Mononuclear cell (primary cell): ENCODE measurements around the gene FAR2. TPM values are rescaled to one million over a fixed set of nuclear protein-coding genes. Genes with fewer than 3 reads are reported as not detected.
"Not testable (repeated sequence)": the region's sequence is repeated elsewhere in the genome, so short reads cannot be mapped to it uniquely, and the experiment has no call there.

Source experiments
- H3K27me3 ChIP-seq: 2 replicates; pipeline ENCODE4 v1.6.0; 2011; ENCODE audit warnings: low read length, control low read depth; ENCODE audit not compliant: insufficient read depth
- H3K4me1 ChIP-seq: 2 replicates; pipeline ENCODE4 v1.5.1; 2011; ENCODE audit warnings: mild to moderate bottlenecking, low read length, control low read depth; ENCODE audit not compliant: insufficient read depth
- H3K4me3 ChIP-seq: 2 replicates; pipeline ENCODE4 v1.5.1; 2011; ENCODE audit warnings: mild to moderate bottlenecking, low read length, moderate library complexity
- H3K9me3 ChIP-seq: 2 replicates; pipeline ENCODE4 v1.5.1; 2011; ENCODE audit warnings: low read depth, mild to moderate bottlenecking, control low read depth, low read length
- total RNA-seq: library from RNA; depleted of rRNA; stranded (reverse); fragments of >200 nt; gene quantifications from one replicate; pipeline ENCODE4 v1.2.3, GENCODE V29; 2012

The FAR2 gene
- total RNA-seq, 1 donor: 7.0 TPM

DNA sequence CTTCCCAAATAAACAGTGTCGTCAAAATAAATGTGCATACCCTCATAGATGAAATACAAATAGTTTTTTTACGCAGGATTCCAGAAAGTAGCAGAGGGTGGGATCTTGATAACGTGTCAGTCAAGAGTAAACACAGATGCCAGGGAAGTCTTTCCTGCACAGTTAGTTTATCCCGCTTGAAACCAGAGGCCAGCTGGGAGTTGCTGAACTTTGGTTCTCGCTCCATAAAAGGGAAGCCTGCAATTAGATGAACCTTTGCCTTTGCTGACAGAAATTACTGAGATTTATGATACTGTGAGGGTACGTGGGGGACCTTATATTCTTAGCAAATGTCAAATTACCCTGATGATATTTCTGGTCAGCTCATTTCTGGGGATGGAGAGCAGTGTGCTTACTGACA, 18.9 kb downstream of the FAR2 start:
- H3K4me3 ChIP-seq: no peak overlapping the region
- no peaks in the 10 kb centered on the region for H3K27me3 ChIP-seq
- H3K4me1 ChIP-seq: peaks cover 65% of the 10 kb centered on the region
- H3K9me3 ChIP-seq: no peaks in the 10 kb centered on the region

DNA sequence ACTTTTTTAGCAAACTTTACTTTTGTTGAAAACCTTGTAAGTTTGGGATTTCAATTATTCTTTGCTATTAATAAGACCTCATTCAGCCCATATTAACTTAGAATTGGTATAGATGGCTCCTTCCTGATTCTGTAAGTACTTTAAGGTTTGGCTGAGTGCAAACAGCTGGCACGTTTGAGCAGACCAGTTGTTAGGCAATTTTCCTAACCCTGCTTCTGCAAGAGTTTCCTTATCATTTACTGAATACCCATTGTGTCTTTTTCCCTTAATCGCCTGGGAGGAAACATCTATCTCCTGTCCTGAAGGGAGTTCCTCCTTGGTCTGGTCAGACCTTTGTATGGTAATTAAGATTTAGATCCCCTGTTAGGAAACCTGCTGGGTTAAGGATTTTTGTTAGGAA, 20.9 kb downstream of the FAR2 start:
- not testable (repeated sequence) for H3K4me3 ChIP-seq
- H3K4me1 ChIP-seq: peaks cover 49% of the 10 kb centered on the region

DNA sequence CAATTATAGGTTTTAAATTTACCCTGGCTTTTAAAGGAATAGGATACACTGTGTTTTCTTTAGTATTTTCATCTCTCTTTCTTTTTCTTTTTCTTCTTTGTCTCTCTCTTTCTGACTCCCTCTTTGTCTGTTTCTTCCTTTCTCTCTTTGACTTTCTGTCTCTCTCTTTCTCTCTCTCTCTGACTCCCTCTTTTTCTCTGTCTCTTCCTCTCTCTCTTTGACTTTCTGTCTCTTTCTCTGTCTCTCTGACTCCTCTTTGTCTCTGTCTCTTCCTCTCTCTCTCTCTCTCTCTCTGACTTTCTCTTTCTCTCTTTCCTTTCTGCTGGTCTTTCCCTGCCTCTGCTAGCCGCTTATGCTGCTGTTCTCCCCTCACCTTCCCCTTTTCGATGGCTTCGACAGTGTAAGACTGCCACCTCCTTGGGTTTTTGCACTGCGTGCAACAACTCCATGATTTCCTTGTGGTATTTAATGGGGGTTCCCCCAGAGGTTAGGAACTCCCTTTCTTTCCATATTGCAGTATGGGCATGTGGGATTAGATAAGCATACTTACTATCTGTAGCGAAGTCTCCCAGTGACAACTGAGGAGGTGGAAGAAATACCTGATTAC, 21.5 kb downstream of the FAR2 start:
- not testable (repeated sequence) for H3K27me3 ChIP-seq, H3K4me3 ChIP-seq, H3K9me3 ChIP-seq
- peaks cover 44% of the 10 kb centered on the region for H3K4me1 ChIP-seq

More for the DNA sequence above, 20.9 kb downstream of the FAR2 start:
- H3K9me3 ChIP-seq, H3K27me3 ChIP-seq: not testable (repeated sequence)

DNA sequence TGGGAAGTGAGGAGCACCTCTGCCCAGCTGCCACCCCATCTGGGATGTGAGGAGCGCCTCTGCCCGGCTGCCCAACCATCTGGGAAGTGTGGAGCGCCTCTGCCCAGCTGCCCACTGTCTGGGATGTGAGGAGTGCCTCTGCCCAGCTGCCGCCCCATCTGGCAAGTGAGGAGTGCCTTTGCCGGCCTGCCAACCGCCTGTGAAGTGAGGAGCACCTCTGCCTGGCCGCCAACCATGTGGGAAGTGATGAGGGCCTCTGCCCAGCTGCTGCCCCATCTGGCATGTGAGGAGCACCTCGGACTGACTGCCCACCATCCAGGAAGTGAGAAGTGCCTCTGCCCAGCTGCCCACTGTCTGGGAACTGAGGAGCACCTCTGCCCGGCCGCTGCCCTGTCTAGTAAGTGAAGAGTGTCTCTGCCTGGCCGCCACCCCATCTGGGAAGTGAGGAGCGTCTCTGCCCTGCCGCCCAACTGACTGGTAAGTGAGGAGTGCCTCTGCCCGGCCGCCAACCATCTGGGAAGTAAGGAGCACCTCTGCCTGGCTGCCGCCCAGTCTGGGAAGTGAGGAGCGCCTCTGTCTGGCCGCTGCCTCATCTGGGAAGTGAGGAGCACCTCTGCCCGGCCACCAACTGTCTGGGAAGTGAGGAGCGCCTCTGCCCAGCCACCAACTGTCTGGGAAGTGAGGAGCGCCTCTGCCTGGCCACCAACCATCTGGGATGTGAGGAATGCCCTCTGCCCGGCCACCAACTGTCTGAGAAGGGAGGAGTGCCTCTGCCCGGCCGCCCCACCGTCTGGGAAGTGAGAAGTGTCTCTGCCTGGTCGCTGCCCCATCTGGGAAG, 22.6 kb downstream of the FAR2 start:
- no peak overlapping the region for H3K4me3 ChIP-seq
- H3K4me1 ChIP-seq: peaks cover 36% of the 10 kb centered on the region
- H3K9me3 ChIP-seq: no peaks in the 10 kb centered on the region
- H3K27me3 ChIP-seq: no peaks in the 10 kb centered on the region

DNA sequence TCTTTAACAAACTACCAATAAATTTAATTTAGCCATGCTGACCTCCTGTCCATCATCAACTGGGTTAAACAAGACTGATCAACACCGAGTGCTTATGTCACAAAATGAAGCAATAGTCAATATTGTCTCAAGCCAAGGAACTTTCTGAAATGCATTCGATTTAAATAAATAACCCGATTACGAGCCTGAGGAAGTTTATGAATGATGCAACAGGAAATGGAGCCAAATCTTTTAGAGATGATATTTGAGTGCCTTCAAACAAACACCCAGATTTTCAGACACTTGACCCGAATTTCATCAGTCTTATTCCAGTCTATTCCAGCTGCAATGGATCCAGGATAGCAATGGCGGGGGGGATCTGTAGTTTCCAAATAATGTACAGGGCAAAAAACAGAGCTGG, 27.9 kb downstream of the FAR2 start:
- H3K4me3 ChIP-seq: no peak overlapping the region
- H3K9me3 ChIP-seq: no peaks in the 10 kb centered on the region
- peaks cover 9% of the 10 kb centered on the region for H3K4me1 ChIP-seq
- no peaks in the 10 kb centered on the region for H3K27me3 ChIP-seq

DNA sequence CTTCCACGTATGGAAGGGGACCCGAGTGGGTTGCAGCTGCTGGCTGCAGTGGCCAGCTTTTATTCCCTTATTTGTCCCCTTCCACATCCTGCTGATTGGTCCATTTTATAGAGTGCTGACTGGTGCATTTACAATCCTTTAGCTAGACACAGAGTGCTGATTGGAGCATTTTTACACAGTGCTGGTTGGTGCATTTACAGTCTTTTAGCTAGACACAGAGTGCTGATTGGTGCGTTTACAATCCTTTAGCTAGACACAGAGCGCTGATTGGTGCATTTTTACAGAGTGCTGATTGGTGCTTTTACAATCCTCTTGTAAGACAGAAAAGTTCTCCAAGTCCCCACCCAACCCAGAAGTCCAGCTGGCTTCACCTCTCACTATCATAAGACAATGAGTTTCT, 33.2 kb downstream of the FAR2 start:
- not testable (repeated sequence) for H3K27me3 ChIP-seq, H3K4me3 ChIP-seq, H3K4me1 ChIP-seq

DNA sequence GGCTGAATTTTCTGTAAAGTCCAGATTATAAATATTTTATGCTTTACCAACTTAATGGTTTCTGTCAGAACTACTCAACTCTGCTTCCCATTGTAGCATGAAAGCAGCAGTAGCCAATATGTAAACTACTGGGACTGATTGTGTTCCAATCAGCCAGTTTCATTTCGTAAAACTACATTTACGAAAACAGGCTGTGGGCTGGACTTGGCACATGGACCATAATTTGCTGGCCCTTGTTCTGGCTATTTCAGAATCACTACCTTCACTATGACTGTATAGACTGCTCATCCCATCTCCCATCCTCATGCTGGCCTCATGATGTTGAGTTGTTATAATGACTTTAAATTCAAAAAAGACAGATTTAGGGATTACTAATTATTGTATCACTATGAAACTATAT, 38.7 kb downstream of the FAR2 start:
- Histone ChIP-seq H3K27me3 (no peaks in the 10 kb centered on the region), H3K4me3 (no peak overlapping the region), H3K4me1 (no peaks in the 10 kb centered on the region), H3K9me3 (no peaks in the 10 kb centered on the region)

More for the DNA sequence above, 33.2 kb downstream of the FAR2 start:
- H3K9me3 ChIP-seq: not testable (repeated sequence)

DNA sequence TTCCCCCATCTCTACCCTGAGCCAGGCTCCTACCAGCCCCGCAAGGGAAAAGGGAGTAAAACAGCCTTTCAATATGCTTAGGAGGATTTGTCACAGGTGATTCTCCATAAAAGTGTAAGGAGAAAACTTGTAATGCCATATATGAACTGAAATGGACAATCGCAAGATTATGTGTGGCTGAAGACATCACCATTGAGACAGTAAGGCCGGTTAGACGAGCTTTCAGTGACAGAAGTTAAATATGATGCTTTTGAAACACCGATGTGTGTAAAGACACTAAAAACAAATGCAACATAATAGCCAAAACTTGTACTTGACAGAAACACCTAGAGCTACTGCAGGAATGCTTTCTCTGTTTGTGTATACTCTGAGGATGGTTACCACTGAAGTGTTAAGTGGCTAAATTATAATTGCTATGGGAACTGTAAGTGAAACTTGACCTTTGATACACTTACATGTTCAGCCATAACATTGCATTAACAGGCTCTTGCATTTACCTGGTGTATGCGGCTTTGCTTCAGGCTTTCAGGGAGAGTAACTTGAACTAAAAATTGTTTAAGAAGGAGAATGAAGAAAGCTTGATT, 42.3 kb downstream of the FAR2 start:
- no peaks in the 10 kb centered on the region for H3K4me1 ChIP-seq
- no peaks in the 10 kb centered on the region for H3K27me3 ChIP-seq
- no peaks in the 10 kb centered on the region for H3K9me3 ChIP-seq
- H3K4me3 ChIP-seq: no peak overlapping the region

DNA sequence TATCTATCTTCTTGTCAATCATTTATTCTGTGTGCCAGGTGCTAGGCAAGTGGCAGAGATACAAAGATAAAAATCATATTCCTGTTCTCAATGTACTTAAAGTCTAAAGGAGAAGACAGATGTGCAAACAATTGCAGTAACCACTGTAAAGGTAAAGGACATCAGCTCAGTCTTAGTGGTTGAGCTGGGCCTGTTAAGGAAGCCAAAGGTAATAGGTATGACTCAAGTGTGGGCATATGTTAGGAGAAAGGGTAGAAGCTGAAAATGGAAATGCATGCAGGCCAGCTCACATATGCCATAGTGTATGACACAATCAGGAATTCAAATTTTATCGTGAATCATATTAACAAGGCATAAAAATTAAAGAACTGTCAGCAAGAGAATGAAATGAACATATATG, 49.8 kb downstream of the FAR2 start:
- H3K27me3 ChIP-seq: no peaks in the 10 kb centered on the region
- no peak overlapping the region for H3K4me3 ChIP-seq
- peaks cover under 1% of the 10 kb centered on the region for H3K4me1 ChIP-seq
- no peaks in the 10 kb centered on the region for H3K9me3 ChIP-seq

DNA sequence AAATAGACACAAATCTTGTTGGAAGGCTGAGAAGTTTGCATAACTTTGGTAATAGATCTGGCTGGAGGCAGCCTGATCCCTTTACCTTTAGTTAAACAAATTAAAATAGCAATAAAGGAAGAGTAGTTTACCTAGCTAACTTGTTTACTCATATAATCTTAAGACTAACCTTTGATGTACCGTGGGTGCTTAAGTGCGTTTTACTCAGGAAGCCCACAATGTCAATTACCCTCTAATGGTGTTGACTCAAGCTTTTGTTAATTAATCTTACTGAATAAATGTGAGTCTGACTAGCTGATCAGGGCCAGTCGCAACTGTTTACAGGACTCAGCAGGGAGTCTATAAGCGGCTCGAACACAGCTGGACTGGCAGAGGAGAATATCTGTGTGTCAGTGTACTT, 51.5 kb downstream of the FAR2 start:
- Histone ChIP-seq H3K4me1 (peaks cover 7% of the 10 kb centered on the region), H3K27me3 (no peaks in the 10 kb centered on the region), H3K4me3 (no peak overlapping the region), H3K9me3 (no peaks in the 10 kb centered on the region)

DNA sequence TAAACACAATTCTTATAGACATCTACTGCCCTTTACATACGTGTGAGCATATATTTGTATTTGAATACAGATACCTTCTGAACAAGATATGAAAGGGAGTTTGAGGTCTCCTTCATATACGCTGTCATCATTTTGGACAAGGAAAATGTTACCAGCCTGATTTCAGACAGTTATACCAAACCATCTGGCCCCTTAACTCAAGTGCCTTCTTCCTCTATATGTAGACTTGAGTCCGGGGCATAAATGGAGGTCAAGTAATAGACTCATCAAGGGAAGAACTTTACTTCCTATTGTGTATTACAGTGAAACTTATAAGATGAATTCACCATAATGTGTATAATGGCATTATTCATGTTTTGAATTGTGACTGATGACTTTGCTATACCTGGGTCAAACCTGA, 52.2 kb downstream of the FAR2 start:
- Histone ChIP-seq H3K4me3 (no peak overlapping the region), H3K27me3 (no peaks in the 10 kb centered on the region), H3K4me1 (peaks cover 12% of the 10 kb centered on the region), H3K9me3 (no peaks in the 10 kb centered on the region)

DNA sequence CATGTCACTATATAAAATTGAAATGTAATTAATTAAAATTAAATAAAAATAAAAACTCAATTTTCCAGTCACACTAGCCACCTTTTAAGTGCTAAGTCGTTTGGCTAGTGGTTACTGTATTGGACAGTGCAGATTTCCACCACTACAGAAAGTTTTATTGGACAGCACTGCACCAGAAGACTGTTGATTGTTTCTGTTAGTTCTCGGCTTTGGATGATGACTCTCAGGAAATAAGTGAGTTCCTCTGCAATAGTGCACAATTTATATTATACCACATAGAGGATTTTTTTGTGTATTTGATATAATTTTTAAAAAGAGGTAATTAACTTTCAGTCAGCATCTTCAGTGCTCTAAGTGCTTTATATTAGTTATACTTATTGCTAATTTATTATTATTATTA, 52.7 kb downstream of the FAR2 start:
- H3K9me3 ChIP-seq: no peaks in the 10 kb centered on the region
- no peak overlapping the region for H3K4me3 ChIP-seq
- H3K4me1 ChIP-seq: peaks cover 17% of the 10 kb centered on the region
- H3K27me3 ChIP-seq: no peaks in the 10 kb centered on the region

DNA sequence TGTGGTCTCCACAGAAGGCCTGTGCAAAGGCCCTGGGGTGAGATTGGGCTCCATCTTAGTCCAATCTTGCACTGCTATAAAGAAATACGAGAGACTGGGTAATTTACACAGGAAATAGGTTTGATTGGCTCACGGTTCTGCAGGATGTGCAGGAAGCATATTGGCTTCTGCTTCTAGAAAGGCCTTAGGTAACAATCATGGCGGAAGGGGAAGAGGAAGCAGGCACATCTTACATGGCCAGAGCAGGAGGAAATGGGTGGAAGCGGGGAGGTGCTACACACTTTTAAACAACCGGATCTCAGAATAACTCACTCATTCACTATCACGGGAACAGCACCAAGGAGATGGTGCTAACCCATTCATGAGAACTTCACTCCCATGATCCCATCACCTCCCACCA, 55.4 kb downstream of the FAR2 start:
- Histone ChIP-seq H3K4me1 (peaks cover 44% of the 10 kb centered on the region), H3K27me3 (no peaks in the 10 kb centered on the region), H3K9me3 (no peaks in the 10 kb centered on the region), H3K4me3 (no peak overlapping the region)

DNA sequence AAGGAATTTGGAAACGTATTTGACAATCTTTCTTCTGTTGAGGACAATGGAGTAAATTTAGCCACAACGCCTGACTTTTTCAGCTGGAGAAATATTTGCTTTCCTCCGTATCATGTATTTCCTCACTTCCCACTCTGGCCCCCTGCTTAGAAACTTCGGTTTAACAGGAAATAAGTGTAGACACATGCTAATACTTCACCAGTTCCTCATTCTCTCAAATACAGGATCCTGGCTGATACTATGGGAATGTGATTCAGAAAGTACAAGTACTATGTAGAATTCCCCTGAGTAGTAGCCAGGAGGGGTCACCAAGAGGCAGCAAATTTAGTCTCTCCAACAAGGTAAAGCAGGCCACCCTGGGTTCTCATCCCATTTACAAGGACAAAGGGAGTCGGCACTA, 58.0 kb downstream of the FAR2 start:
- no peak overlapping the region for H3K4me3 ChIP-seq
- peaks cover 45% of the 10 kb centered on the region for H3K4me1 ChIP-seq
- no peaks in the 10 kb centered on the region for H3K27me3 ChIP-seq
- H3K9me3 ChIP-seq: no peaks in the 10 kb centered on the region

DNA sequence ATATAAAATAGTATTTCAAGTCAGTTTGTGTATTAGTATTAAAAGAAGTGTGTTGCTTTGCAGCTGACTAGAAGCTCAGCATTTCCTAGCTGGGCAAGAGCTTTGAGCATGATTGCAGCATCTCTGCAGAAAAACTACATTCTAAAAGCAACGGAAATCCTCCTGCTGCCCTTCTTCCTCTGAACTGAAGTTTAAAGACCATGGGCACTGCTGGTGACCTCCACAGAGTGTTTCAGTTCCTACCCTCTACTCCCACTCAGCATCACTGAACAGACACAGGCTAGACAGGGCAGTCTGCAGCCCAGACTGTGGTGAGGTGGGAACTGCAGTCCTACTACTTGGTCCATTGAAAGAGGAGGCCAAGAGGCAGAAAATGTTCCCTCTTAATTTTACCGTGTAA, 59.0 kb downstream of the FAR2 start:
- Histone ChIP-seq H3K4me1 (peaks cover 49% of the 10 kb centered on the region), H3K4me3 (no peak overlapping the region), H3K27me3 (no peaks in the 10 kb centered on the region), H3K9me3 (no peaks in the 10 kb centered on the region)
